IMR-90 (cell line): Measurements from ENCODE around the gene ARMH3.

Source experiments
- BHLHE40 ChIP-seq: fragments of 150-350 bp; IDR thresholded peaks from 2 replicates; pipeline ENCODE4 v1.6.1; 2016; ENCODE audit warnings: mild to moderate bottlenecking, low read depth, low read length
- MAFK ChIP-seq: IDR thresholded peaks from 2 replicates; pipeline ENCODE4 v1.6.1; 2012; ENCODE audit warnings: low read depth, low read length, improper control_type of control experiment
- MAZ ChIP-seq: IDR thresholded peaks from 2 replicates; pipeline ENCODE4 v1.6.1; 2012; ENCODE audit warnings: low read depth, mild to moderate bottlenecking, low read length, improper control_type of control experiment, moderate library complexity, borderline replicate concordance
- MXI1 ChIP-seq: IDR thresholded peaks from 2 replicates; pipeline ENCODE4 v1.6.1; 2012; ENCODE audit warnings: low read depth, mild to moderate bottlenecking, low read length, moderate library complexity, borderline replicate concordance
- POLR2A ChIP-seq: IDR thresholded peaks from 2 replicates; pipeline ENCODE4 v1.6.1; 2012; ENCODE audit warnings: mild to moderate bottlenecking, low read depth, low read length
- RAD21 ChIP-seq: IDR thresholded peaks from 2 replicates; pipeline ENCODE4 v1.6.1; 2012; ENCODE audit warnings: low read length, improper control_type of control experiment
- RCOR1 ChIP-seq: IDR thresholded peaks from 2 replicates; pipeline ENCODE4 v1.6.1; 2012; ENCODE audit warnings: mild to moderate bottlenecking, low read length, improper control_type of control experiment; ENCODE audit not compliant: insufficient replicate concordance
- RFX5 ChIP-seq: IDR thresholded peaks from 2 replicates; pipeline ENCODE4 v1.8.0; 2012; ENCODE audit warnings: low read depth, mild to moderate bottlenecking, low read length, moderate library complexity
- SMC3 ChIP-seq: fragments of 150-350 bp; IDR thresholded peaks from 2 replicates; pipeline ENCODE4 v1.6.1; 2016; ENCODE audit warnings: low read depth, mild to moderate bottlenecking, antibody characterized with exemption, low read length, moderate library complexity
- TF ChIP-seq, protein P1 (sequence below): conservative IDR thresholded peaks from 2 replicates; pipeline ENCODE4 v1.5.1; 2012; ENCODE audit warnings: mild to moderate bottlenecking, low read depth, low read length, improper control_type of control experiment
- TF ChIP-seq, protein P2 (sequence below): fragments of 150-350 bp; IDR thresholded peaks from 2 replicates; pipeline ENCODE4 v1.6.1; 2017; ENCODE audit warnings: mild to moderate bottlenecking, antibody characterized with exemption, low read length, low read depth

DNA sequence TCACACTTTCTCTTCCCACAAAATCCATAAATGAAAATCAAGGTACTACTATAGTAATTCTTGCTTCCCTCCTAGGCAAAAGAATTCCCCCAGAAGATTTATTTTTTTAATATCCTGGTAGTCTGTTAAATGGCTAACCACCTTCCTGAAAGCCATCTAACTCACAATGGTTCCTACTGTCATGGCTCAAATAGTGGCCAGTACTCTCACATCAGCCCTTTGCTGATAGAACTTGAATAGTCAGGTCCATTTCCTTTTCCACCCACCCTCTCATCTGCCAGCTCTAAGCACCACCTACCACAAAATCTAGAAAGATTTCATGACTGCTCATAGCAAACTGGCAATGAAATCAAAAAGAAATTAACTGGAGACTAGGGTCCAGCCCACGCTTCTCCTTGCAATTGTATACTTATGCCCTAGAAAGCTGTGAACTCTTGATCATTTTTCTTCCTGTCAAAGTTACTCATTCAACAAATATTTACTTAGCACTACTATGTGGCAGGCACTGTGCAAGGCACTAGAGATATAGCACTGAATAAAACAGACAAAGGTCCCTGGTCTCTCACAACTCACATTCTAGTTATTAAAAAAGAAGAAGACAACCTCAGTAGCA is 60.4 kb downstream of the ARMH3 start:
- TF ChIP-seq, protein P1, sequence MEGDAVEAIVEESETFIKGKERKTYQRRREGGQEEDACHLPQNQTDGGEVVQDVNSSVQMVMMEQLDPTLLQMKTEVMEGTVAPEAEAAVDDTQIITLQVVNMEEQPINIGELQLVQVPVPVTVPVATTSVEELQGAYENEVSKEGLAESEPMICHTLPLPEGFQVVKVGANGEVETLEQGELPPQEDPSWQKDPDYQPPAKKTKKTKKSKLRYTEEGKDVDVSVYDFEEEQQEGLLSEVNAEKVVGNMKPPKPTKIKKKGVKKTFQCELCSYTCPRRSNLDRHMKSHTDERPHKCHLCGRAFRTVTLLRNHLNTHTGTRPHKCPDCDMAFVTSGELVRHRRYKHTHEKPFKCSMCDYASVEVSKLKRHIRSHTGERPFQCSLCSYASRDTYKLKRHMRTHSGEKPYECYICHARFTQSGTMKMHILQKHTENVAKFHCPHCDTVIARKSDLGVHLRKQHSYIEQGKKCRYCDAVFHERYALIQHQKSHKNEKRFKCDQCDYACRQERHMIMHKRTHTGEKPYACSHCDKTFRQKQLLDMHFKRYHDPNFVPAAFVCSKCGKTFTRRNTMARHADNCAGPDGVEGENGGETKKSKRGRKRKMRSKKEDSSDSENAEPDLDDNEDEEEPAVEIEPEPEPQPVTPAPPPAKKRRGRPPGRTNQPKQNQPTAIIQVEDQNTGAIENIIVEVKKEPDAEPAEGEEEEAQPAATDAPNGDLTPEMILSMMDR: no peak
- no peak for TF ChIP-seq BHLHE40
- no peak for TF ChIP-seq RCOR1
- TF ChIP-seq MAZ: no peak
- TF ChIP-seq POLR2A: no peak
- TF ChIP-seq, protein P2, sequence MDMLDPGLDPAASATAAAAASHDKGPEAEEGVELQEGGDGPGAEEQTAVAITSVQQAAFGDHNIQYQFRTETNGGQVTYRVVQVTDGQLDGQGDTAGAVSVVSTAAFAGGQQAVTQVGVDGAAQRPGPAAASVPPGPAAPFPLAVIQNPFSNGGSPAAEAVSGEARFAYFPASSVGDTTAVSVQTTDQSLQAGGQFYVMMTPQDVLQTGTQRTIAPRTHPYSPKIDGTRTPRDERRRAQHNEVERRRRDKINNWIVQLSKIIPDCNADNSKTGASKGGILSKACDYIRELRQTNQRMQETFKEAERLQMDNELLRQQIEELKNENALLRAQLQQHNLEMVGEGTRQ: no peak
- no peak for TF ChIP-seq RFX5
- TF ChIP-seq RAD21: no peak
- TF ChIP-seq MXI1: no peak
- no peak for TF ChIP-seq MAFK
- TF ChIP-seq SMC3: no peak
